Umbilical cord (tissue), 2 donors: ENCODE data around the gene BPIFA1. TPM values are rescaled to one million over a fixed set of nuclear protein-coding genes. Genes with fewer than 3 reads are reported as not detected.

ENCODE experiments used
- DNase-seq: peaks from one replicate; pipeline ENCODE4 v3.0.0-alpha.2; 2015; ENCODE audit warnings: low spot score
- total RNA-seq: library from RNA; depleted of rRNA; stranded (reverse); fragments of >200 nt; gene quantifications from one replicate; pipeline ENCODE4 v1.2.3, GENCODE V29; 2014; ENCODE audit warnings: low replicate concordance; ENCODE audit not compliant: insufficient read depth

Gene BPIFA1
- total RNA-seq, result not detected

DNA sequence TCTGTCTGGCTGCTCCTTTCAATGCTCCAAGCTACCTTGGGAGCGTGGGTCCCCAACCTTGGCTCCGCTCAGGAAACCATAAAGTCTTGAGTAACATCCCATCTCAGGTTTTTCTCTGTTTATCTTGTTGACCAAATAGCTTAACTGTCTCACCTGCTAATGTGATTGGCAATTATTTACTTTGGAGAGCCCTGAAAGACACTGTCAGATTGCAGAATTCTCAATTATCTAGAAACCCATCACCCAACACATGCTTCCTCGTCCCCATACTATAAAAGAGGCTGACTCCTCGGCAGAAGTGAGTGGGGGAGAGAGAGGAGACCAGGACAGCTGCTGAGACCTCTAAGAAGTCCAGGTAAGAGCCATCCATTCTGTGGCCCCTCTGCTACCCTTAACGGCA is at the start of gene BPIFA1:
Gene BPIFA1, plus strand, starts transcription at position 301 of the 400 bp plus-strand sequence. CDS start 1,716 bp downstream, outside the sequence.
- DNase-seq, result no peak

DNA sequence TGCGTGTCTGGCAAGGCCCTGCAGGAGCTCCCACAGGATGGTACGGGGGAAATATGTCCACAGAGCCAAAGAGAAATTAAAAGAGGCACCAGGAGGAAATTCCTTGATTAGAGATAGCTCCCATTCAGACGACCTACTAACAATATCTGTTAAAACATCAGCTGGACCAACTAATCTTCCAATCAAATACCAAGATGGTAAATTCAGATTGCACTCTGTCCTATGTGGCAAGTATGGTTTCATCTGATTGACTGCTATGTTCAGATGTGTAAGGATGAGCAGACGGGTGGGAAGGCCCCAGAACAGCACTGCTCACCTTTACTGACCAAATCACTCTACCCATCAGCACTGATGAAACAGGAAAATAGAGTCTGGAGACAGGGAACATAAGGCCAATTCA is 48.3 kb upstream of the BPIFA1 start:
- no peak for DNase-seq

DNA sequence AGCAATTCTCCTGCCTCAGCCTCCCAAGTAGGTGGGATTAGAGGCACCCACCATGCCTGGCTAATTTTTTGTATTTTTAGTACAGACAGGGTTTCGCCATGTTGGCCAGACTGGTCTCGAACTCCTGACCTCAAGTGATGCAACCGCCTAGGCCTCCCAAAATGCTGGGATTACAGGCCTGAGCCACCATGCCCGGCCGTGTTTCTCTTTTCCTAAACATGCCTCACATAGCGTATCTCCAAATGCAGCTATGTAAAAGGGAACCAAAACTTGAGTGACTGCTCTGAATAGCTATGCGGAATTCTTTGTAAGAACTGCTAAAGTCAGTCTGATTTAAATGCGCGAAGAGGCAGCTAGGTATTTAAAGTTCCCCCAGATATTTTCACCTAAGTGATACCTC is 47.4 kb upstream of the BPIFA1 start:
- DNase-seq, result no peak

DNA sequence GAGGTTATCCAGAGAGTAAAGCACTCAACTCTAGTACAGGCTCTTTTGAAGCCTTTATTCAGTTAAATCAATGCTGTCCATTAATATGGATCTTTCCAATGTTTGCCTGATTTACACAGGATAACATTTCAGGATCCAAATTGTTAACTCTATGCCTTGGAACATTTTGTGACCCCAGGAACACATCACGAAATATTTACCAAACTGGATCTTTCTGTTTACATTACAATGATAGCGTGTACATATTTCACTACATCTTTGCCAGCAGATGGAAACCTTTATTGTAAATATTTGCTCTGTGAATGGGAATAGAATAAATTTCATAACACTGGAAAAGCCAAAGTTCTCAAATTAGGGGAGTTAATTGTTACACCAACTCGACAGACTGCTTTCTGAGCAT is 44.3 kb upstream of the BPIFA1 start:
- DNase-seq, result no peak

DNA sequence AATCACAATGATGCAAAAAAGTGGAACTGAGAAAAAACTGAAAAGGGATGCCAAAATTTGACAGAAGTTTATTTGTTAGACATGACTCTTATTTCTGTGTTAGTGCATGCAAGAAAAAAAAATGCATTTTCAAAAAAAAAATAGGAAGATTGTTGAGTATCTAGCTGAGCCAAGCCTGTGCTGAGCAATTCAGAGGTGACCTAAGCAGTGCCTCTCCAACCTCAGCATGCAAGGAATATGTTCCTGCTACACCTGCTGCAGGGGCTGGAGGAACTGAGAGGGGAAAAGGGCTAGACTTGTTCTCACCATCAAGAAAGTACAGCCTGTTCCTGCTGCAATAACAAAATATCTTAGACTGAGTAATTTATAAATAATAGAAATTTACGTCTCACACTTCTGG is 43.8 kb upstream of the BPIFA1 start:
- no peak for DNase-seq

DNA sequence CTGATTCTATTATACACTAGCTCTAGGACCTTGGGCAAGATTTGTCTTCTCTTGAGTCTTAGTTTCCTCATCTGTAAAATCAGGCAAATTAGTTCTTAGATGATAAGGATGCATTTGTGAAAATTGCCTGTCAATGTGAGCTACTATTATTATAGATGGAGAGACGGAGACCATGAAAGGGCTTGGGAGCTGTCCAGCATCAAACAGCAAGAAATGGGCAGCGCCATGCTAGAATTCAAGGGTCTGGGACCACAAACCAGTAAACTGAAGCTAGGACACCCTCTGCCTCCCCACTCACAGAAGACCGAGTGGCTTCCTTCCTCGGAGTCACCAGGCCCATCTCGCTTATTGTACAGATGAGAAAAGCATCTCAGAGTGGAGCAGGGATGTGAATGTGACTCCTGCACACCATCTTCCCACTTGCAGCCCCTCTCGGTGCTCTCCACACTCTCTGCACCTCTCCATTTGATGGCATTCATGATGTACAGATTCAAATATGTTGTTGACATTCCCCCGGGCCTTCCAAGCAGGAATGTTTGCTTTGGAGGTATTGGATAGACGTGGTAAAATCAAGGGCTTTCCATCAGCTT is 42.8 kb upstream of the BPIFA1 start:
- no peak for DNase-seq

DNA sequence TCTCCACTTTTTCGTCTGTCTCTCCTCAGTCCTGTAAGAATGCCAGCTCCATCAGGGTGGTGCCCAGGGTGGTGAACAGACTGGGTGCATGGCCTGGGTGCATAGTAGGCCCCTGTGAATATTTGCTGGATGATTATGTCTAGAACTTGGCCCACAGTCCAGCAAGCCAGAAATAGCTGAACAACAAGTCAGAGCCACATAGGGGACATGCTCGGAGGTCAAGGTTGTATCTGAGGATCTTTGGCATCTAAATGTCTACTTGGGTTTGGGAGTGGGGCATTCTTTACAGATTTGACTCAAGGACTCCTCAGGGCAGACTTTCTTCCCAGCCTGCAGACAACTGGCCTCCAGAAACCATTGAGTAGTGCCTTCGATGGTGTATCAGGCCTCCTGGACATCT is 36.8 kb upstream of the BPIFA1 start:
- DNase-seq, result no peak

DNA sequence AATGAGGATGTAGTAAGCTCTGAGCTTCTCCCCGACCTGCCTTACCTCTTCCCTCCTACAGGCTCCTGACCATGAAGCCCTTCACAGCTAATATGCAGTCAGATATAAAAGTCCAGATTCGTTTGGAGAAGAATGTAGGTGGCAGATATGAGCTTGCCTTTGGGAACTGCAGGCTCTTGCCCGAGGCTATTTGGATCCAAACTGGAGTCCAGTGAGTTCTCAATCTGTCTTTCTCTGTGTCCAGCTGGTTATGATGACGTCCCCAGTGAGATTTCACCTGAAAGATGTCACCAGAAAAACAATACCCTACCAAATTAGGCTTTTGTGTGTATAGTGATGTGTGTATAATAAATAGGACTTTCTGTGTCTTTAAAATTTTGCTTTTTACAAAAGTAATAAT is 33.3 kb upstream of the BPIFA1 start:
- DNase-seq, result no peak

DNA sequence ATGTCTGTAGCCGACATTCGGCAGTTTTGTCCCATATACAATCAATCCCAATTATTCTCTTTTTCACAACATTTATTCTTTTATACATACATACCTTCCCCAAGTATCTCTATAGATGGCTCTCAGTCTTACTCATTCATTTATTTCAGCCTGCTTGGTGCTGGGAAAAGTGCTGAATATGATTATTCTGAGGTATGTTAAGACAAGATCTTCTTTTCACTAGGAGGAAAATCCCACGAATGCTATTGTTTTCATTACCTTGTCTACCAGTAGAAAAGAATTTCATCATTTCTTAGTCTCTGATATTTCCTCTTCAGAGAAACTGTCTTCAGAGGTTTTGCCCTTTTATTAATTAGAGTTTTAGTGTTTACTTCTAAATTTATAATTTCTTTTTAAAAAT is 32.4 kb upstream of the BPIFA1 start:
- no peak for DNase-seq

DNA sequence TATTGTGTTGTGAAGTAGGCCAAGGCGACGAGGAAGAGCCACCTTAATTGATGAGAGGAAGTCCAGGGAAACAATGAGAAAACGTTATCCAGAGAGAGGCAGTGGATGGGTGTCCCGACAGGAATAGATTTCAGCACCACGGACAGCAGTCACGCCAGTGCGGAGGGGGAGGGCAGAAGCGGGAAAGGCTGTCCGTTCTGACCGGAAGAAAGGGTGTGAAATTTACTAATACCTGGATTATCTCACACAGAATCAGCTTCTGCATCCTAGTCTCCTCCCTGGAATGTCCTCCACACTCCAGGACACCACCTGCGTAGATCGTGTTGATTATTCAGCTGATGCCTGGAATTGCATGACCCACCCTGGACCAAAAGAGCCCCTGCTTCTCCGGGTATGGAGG is 26.0 kb upstream of the BPIFA1 start:
- DNase-seq, result peak; percentile 72

DNA sequence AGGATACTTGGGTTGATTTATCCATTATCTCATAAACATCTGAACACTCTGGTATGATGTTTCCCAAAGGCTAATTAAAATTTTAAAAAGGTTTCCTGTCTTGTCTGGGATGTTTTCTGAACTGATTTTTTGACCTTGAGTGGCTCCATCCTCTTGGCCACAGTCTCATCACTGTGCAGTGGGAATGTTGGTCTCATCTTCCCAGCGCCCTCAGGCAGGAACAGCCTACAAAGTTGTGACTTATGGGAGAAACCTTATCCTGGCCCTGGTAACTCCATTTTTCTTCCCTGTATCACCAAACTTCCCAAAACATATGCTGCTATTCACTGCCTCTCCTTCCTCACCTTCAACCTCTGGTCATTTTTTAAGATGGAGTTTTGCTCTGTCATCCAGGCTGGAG is 25.4 kb upstream of the BPIFA1 start:
- DNase-seq, result no peak

DNA sequence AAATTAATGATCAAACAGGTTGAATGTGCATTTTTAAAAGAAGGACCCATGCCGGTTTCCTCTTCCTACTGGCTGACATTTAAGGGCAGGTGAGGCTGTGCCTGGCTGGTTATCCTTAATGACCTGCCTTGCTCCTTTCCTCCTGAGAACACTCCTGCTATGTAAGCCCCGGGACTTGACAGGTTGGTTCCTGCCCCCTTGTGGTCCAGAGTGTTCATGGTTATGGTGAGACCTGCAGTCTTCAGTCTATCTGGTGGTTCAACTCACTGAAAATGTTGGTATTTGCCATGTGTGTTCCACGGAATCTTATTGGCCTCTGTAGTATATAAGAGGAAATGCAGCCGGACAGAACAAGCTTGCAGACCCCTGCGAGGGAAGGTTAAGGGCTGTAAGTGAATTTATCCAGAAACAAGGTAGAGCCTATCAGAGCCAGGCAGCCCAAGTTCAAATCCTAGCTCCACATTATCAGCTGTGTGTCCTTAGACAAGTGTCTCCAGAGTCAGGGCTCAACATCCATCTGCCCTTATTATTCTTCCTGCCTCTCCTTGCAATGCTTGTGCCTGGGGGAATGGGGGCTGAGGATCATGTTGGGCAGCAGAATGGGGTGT is 23.9 kb upstream of the BPIFA1 start:
- peak; percentile 27 for DNase-seq

DNA sequence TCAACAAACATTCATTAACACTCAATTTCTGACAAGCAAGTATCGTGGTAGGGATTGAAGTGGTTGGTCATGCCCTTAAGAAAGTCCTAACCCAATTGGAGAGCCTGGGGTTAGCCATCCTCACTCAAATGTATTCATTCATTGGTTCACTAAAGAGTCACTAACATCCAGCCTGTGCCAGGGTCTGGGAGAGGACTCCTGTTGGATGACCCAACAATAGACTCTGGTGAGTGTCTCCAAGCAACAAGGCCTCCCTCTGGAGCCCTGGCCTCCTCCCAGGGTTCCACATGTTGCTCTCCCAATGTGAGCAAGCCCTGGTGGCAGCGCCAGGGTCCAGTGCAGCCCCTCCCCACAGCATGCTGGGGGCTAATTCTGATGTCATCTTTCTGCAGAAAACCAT is 18.7 kb upstream of the BPIFA1 start, which contains the start of gene BPIFA3:
Gene BPIFA3, plus strand, starts transcription at position 301 of the 400 bp plus-strand sequence. CDS start 185 bp downstream, outside the sequence.
- DNase-seq, result no peak

DNA sequence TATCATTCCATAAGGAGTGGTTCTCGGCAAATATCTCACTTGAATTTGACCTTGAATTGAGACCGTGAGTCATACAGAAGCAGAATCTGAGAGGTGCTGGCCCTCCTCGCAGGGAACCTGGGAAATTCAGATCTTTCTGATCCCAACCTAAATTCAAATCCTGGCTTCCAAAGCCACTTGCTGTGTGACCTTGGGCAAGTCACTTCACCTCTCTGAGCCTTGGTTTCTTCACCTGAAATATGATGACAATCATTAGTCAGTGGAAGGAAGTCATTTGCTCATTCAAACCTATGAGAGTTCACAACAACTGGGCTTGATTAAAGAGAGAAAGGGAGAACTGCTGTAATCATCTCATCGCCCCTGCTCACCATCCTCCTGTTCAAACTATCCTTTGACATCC is 11.4 kb upstream of the BPIFA1 start:
- DNase-seq, result no peak

DNA sequence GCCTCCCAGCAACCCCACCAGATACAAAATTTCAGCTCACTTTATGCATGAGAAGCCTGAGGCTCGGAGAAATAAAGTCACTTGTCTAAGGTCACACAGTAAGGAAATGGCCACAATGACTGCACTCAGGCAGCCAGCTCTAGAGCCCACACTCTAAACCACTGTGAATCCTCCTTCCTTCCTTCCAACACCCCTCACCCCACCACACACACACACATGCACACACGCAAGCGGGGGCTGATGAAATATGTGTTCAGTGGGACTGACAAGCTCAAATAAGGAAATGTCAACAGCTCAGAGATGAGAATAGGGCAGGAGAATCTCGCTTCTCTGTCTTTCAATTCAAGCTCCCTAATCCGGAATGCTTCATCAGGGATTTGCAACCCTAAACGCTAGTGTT is 6.0 kb upstream of the BPIFA1 start:
- no peak for DNase-seq

DNA sequence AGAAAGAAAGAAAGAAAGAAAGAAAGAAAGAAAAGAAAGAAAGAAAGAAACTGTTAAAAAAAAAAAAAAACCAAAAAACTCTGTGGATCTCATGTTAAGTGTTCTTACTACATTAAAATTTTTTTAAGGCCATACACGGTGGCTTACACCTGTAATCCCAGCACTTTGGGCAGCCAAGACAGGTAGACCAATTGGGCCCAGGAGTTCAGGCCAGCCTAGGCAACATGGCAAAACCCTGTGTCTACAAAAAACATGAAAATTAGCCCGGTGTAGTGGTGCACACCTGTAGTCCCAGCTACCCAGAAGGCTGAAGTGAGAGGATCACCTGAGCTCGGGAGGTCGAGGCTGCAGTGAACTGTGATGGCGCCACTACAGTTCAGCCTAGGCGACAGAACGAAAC is 4.6 kb upstream of the BPIFA1 start:
- DNase-seq, result no peak

DNA sequence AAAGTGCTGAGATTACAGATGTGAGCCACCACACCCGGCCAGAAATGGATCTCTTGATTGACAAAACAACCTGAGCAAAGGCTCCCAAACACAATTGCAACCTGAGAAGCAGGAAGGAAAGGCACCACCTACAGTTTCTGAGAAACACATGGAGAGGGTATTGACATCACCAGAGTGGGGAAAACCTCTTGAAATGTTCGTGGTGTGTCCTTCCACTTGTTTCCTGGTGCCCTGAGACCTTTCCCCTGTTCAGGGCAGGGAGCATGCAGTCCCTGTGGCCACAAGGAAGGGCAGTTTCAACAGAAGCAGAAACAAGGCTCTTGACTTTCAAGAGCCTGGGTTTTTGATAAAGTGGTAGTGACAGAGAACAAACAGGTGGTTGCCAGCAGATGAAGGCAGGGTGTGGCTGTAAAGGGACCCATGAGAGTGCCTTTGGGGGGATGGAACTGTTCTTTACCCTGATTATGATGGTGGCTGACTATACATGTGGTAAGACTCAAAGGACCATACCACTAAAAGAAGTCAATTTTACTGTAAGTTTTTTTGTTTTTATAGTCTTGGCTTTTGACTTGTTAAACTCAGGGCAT is 3.2 kb upstream of the BPIFA1 start:
- DNase-seq, result no peak

DNA sequence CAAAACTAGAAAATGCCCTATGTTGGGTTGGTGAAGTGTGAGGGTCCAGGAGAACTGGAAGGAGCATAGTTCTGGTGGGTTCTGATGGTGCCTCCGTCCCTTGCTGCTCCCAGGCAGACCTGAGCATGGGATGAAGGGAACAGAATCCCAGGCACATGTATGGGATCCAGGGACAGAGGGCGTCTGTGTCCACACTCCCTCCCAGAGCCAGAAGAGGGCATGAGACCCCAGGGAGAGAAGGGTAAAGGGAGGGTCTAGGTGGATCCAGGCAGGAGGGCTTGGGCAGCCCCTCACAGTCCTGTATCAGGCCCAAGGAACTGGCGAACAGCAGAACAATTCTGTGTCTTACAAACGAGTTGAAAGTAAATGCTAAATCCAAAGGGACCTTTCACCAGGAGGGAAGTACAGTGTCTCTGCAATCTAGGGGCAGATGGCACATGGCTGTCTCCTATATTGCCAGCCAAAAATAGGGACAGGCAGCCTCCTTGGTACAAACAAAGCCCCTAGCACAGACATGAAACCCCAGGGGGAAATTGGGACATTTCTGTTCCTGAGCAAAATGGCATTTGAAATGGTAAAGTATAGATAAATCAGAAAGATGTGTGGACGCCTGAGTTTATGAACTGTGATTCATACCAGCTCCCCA is 2.5 kb upstream of the BPIFA1 start:
- no peak for DNase-seq

DNA sequence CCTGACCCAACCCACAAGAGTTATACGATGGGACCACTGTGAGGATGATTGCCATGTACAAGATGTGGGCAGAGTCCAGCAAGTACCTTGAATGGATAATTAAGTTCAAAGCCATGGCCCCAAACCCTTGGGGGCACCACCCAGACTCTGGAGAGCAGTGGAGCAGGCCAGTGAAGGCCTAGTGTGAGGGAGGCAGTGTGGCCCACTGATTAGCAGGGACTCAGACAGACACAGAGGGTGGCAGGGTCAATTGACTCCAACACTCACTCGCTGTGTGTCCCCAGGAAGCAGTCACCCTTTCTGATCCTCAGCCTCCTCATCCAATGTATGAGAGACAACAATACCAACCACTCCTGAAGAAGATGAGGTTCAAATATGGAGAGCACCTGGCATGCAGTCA is 1.7 kb upstream of the BPIFA1 start:
- DNase-seq, result no peak

DNA sequence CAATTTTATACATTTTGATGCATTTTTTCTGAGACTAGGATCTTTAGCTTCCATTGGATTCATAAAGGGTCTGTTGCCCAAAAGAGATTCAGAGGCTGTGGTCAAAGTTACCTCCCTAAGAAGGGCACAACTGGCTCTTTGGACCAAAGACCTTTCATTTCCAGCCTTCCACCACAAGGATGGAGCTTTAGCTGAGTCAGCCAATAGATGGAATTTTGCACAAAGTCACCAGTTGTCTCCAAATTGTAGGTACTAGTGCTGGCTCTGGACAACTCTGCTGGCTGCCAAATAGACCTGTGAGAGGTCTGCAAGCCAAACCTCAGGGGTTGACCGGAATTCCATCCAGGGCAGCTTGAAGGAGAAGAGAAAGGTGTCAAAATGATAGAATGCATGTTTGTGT is 555 bp downstream of the BPIFA1 start:
- no peak for DNase-seq

DNA sequence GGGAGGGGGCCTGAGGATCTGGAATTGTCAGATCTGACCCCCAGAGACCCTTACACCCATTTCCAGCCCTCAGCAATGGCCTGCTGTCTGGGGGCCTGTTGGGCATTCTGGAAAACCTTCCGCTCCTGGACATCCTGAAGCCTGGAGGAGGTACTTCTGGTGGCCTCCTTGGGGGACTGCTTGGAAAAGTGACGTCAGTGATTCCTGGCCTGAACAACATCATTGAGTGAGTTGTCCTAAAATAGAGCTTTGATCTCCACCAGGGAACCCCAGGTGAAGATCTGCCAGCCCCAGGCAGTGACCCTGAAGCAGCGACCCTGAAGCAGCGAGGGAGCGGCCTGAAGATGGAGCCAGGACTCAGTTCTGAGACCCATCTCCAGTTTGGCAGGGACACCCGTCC is 2.2 kb downstream of the BPIFA1 start:
- no peak for DNase-seq

DNA sequence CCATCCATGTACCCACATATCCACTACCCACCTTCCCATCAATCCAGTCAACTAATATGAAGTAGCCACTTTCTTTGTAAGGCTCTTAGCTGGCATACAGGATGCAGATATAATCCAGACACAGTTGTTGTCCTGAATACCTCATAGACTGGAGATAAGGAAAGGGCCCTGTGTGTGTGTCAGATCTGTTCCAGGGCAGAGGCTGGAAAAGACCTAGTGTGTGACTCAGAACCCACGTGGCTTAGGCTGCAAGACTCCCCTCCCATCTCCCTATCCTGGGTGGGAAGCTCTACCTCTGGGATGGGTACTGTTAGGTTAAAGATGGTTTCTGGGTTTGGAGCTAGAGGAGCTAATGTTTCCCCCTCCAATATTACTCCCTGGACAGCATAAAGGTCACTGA is 3.6 kb downstream of the BPIFA1 start:
- DNase-seq, result no peak
